Skin of body (tissue), 2 donors: Measurements from ENCODE around the gene GAS7. TPM values are rescaled to one million over a fixed set of nuclear protein-coding genes. Genes with fewer than 3 reads are reported as not detected.

ENCODE experiments used
- DNase-seq: peaks from one replicate; lab custom pipeline; 2025; lab: John Stamatoyannopoulos, UW
- total RNA-seq: library from RNA; depleted of rRNA; stranded (reverse); fragments of >200 nt; gene quantifications from one replicate; pipeline ENCODE4 v1.2.3, GENCODE V29; 2014

GAS7 gene
- total RNA-seq, 1 donor from 2014 or later, result 60.8 TPM

GRCh38 chr17:9899280-9900043 is 298.9 kb downstream of the GAS7 start:
- DNase-seq, result peak; percentile 20

GRCh38 chr17:9898812-9899211 is 299.6 kb downstream of the GAS7 start:
- no peak for DNase-seq

DNA sequence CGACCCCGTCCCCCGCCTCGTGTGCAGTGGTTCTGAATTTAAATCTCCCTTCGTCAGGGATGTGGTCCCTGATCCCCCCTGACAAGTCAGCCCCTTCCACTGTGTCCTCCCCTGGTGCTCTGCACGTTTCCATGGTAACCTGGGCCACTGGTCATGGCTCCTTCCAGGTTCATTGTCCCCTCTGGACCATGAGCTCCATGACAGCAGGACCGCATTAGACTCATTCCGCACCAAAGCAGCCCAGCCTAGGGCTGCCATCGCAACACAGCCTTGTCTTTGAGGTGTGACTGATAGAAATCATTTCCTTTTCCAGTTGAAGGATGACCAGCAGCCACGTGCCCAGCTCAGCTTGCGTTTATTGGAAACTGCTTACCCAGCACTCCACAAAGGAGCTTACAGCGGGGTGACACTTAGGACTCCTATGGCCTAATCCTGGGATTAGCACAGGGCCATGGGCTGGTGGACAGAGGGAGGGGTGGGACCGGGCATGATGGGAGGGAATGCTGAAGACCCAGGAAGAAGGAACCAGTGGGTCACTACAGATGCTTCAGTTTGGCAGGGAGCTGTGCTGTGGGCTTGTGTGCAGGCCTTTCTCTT is 300.9 kb downstream of the GAS7 start:
- no peak for DNase-seq

DNA sequence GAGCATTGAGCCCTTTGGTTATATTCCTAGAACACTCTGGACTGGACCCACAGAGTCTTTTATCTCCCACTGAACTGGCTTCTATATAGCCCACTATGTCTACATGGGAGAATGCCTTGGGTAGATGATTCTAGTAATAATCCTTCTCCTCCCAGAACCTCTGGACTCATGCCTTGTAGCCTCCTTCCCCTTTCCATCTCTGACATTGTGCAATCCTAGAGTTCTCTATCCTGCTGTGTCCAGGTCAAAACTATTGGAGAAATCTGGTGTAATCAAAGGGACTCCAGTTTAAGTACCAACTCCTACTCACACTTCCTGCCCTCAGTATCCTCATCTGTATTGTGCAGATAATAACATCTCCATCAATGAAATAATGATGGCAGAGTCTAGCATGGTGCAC is 302.5 kb downstream of the GAS7 start:
- no peak for DNase-seq

- DNase-seq, result no peak
Observed at GRCh38 chr17:9894231-9894630, 304.2 kb downstream of the GAS7 start.

DNA sequence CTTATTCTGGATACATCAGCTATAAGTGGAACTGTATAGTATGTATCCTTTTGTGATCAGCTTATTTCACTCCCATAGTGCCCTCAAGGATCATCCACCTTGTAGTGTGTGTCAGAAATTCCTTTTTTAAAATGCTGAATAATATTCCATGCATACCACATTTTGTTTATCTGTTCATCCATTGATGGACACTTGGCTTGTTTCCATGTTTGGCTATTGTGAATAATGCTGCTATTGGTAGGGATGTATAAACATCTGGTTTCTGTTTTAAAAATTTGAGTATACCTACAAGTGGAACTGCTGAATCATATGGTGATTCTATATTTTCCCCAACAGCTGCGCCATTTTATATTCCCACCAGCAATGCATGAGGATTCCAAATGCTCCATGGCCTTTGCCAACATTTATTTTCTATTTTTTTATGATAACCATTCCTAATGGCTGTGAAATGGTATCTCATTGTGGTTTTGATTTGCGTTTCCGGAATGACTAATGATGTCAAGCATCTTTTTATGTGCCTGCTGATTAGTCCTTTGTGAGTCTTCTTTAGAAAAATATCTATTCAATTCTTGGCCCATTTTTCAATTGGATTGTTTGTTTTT is 304.9 kb downstream of the GAS7 start:
- DNase-seq, result peak; percentile 55

DNA sequence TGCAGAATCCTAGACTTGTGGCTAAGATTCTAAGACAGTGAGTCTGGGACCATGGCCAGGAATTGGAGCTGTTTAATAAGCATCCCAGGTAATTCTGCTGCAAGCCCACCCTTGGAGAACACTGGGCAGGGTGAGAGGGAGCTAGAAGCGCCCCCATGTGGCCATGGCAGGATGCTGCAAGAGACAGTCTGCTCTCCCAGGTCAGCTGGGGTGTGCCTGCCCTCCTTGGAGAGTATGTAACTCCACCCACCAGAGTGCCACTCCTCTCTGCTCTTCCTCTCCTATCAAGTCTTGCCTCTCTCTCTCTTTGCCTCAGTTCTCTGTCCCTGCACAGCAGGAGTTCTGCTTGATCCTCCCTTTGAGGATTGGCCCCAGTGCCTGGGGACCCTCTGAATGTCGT is 308.3 kb downstream of the GAS7 start:
- no peak for DNase-seq

DNA sequence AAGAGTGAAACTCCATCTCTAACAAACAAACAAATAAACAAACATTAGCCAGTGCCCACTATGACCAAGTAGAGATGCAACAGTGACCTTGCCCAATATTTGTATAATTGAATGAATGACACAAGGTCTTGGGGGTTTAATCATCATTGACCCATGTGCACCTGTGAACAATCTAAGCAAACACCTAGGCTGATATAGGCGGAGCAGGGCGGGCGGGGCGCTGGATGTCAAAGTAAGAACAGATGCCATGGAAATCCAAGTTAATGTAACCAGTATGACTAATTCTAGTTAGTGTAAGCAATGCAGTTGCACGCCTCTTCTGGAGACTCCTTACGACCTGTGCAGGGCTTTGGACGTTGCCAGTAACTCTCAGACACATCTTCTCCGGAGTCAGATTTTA is 310.9 kb downstream of the GAS7 start:
- no peak for DNase-seq

GRCh38 chr17:9886141-9886930 is 312.1 kb downstream of the GAS7 start:
- no peak for DNase-seq

DNA sequence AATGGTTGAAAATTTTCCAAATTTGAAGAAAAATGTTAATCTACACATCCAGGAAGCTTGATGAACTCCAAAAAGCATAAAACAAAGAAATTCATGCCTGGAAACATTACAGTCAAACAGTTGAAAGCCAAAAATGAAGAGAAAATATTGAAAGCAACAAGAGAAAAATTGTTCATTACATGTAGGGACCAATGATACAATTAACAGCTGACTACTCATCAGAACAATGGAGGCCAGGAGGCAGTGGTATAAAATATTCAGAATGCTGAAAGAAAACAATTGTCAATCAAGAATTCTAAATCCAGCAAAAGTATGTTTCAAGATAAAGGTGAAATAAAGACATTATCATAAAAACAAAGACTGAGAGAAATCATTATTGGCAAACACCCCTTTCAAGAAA is 315.0 kb downstream of the GAS7 start:
- DNase-seq, result no peak

DNA sequence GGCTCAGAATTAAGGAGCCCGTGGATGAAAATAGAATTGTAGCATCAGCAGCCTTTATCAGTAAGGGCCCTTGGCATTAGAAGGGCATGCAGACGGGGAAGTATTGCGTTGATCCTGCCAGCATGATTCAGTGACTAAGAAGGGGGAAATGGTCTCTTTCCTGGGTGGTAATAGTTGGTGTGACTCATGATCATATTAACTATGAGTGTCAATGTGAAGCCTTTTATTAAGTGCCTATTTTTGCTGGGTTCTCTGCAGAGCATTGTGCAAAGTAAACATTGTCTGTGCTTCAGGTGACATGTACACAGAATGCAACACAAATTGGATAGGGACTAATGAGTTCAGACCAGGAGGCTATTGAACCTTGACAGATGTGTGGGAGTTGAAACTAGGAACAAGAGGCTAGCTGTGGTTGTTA is 317.8 kb downstream of the GAS7 start:
- no peak for DNase-seq

DNA sequence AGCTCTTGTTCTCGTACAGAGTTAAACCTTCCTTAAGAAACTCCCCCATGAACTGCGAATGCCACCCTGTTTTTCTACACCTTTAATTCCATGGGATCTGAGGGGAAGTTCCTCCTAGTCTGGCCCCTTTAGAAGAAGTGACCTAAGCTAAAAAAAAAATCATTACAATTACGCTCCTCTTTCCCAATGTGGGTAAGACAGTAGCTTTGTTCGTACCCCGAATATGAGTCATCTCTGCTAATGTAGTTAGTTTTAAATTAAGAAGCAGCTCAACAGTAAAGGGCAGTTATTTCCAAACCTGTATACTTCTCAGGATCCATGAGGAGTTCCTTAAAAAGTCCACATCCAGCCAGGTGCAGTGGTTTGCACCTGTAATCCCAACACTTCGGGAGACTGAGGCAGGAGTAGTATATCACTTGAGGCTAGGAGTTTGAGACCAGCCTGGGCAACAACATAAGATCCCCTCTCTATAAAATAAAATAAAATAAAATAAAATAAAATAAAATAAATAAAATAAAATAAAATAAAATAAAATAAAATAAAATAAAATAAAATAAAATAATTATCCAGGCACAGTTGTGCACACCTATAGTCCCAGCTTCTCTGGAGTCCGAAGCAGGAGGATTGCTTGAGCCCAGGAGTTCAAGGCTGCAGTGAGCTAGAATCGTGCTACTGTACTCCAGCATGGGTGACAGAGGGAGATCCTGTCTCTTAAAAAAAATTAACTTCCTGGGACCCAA is 319.4 kb downstream of the GAS7 start:
- no peak for DNase-seq

DNA sequence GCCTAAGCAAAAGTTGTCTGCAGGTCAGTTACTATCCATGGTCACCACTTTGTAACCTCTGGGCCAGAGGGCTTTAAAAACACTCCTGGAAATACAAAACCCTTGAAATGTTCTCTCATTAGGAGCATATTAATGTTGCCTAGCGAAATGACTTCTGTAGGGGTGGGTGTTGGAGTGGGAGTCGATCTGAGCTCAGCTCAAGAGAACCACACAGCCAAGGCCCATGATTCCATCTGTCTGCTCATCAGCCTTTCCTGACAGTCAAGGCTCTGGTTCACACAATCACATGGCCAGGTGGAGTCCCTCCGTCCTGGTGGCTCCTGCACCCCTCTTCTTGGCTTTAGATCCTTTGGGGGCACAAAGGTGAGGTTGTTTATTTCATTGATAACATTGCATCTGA is 320.1 kb downstream of the GAS7 start:
- DNase-seq, result no peak

DNA sequence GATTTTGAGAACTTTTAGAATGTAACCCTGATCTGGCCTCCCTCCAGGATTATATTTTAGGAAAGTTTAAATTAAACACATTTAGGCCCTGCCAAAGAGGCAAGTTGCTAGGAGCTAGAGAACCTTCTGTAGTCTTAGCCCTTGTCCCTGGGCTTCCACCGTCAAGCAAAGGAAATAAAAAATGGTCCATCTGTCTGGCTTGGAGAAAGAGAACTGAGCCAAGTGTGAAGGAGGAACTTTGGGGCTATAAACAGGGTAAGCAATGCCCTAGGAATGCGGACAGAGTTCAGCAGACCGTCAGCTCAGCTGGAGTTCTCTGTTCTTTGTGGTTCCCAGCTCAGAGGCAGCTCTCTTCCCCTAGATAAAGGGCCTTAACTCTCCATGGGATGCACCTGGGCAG is 323.0 kb downstream of the GAS7 start:
- DNase-seq, result no peak

GRCh38 chr17:9874722-9875121 is 323.7 kb downstream of the GAS7 start:
- no peak for DNase-seq

DNA sequence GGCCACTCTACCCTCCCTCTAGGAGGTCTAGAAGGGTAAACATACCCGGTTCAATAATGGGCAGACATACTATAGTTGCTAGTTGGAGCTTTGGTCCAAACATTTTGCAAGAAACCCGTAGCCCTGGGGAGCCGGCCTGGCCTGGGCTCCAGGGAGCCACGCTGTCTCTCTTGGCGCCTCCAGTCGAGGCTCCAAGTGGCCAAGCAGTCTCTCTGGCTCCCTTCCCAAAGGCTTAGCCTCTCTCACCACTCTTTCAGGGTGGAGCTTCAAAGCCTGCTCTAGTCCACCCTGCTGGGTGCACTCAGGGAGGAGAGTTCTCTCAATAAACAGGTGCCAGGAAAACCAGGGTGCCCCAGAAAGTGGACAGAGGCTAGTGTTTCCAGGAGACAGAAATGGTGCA is 325.6 kb downstream of the GAS7 start:
- no peak for DNase-seq

- DNase-seq, result no peak
Observed at GRCh38 chr17:9868552-9868951, 329.9 kb downstream of the GAS7 start.

GRCh38 chr17:9865586-9865985 is 332.8 kb downstream of the GAS7 start:
- no peak for DNase-seq

DNA sequence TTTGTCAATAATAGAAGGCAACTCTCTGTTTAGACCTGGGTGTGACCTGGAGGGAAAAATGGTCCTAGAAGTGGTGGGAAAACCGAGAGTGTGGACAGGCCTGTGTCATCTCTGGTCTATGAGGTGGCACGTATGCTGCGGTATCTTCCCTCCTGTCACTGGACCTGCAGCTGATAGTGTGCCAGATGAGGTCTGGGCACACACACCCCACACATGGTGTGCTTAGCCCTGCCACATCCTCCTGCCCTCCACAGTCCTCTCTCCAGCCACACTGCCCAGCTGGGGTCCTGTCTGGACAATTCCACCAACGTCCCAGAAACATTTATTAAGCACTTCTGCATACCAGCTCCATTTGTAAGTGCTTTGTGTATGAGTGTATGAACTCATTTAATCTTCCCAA is 335.5 kb downstream of the GAS7 start:
- no peak for DNase-seq

GRCh38 chr17:9862220-9862619 is 336.2 kb downstream of the GAS7 start:
- no peak for DNase-seq

DNA sequence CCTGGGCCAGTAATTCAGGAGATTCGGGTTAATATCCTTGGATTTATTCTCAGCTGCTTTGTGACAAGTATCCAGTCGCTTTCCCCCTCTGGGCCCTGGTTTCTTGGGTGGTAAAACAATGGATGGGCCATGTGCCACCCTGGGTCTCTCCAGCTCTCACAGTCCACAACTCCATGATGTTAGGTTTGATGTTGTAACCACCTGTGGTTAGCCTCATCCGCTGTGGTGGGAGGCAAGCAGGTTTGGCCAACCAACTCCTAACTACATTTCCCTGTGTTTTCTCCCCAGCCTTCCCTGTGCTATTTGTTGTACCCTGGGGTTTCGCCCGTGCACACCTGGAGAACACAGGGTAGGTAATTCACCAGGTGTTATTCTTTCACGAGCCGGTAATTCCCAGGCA is 337.6 kb downstream of the GAS7 start:
- no peak for DNase-seq
